ENCODE measurements around the gene CCNG1. TPM values are rescaled to one million over a fixed set of nuclear protein-coding genes. Genes with fewer than 3 reads are reported as not detected.

CCNG1 gene
- total and polyA plus RNA-seq, 10 donors = 71.7 to 117 (median 103) TPM

DNA sequence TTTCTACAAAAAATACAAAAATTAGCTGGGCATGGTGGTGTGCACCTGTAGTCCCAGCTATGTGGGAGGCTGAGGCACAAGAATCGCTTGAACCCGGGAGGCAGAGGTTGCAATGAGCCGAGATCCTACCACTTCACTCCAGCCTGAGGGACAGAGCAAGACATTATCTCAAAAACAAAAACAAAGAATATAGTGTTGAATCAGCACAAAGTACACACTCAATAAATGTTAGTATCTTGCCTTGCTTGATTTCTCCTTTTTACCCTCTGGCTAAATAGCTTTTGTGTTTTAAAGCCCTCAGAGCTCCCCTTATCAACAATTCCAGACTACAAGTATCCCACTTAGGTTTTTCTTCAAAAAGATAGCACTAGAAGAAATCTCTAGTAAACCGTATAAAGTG is 37.5 kb upstream of the CCNG1 start:
- intact Hi-C loops (cut with DNase I; ENCODE audit: low total_unique reads) = no loop called here
- no peak overlapping the region for H3K4me3 ChIP-seq

DNA sequence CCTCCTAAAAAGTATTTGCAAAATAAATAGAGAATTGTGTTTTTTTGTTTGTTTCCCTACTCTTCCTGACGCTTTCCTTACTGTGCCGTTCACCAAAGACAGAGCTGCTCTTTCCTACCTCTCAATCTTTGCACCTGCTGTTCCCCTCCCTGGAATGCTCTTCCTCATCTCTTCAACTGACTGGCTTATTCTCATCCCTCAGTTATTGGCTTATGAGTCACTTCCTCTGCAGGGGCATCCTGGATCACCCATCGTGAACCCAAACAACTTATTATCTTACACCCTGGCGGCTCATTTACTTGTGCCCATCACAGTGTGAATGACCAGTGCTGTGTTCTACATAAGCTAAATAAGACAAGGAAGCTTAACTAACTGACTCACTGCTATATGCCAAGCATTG is 36.1 kb upstream of the CCNG1 start:
- Histone ChIP-seq H3K4me3 (no peak overlapping the region), H3K9me3 (no peaks in the 10 kb centered on the region), H3K4me1 (peaks cover 0 to 1% (median 0%) of the 10 kb centered on the region in 6 donors), H3K27ac (no peak overlapping the region), H3K27me3 (replicated peaks in 1 of 7) (no peaks in the 10 kb centered on the region), H3K36me3 (no peaks in the 10 kb centered on the region)
- no peak for DNase-seq
- intact Hi-C loops (cut with DNase I; ENCODE audit: low total_unique reads) = no loop called here
- TF ChIP-seq, protein P1, sequence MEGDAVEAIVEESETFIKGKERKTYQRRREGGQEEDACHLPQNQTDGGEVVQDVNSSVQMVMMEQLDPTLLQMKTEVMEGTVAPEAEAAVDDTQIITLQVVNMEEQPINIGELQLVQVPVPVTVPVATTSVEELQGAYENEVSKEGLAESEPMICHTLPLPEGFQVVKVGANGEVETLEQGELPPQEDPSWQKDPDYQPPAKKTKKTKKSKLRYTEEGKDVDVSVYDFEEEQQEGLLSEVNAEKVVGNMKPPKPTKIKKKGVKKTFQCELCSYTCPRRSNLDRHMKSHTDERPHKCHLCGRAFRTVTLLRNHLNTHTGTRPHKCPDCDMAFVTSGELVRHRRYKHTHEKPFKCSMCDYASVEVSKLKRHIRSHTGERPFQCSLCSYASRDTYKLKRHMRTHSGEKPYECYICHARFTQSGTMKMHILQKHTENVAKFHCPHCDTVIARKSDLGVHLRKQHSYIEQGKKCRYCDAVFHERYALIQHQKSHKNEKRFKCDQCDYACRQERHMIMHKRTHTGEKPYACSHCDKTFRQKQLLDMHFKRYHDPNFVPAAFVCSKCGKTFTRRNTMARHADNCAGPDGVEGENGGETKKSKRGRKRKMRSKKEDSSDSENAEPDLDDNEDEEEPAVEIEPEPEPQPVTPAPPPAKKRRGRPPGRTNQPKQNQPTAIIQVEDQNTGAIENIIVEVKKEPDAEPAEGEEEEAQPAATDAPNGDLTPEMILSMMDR (IDR thresholded peaks at IDR 0.05 in 8 of 11, conservative IDR thresholded peaks at IDR 0.05 in 3 of 11) = no peak
- TF ChIP-seq POLR2A (IDR thresholded peaks at IDR 0.05) = no peak
- TF ChIP-seq POLR2AphosphoS5 (IDR thresholded peaks at IDR 0.05) = no peak
- WGBS, 5 donors = 73 to 83% (median 78%) methylated on average over 4 of the region's 4 CpGs

More for the DNA sequence above, 37.5 kb upstream of the CCNG1 start:
- Histone ChIP-seq H3K9me3 (no peaks in the 10 kb centered on the region), H3K27me3 (replicated peaks in 1 of 7) (no peaks in the 10 kb centered on the region), H3K27ac (no peak overlapping the region), H3K4me1 (no peaks in the 10 kb centered on the region), H3K36me3 (no peaks in the 10 kb centered on the region)
- TF ChIP-seq, protein P1 (IDR thresholded peaks at IDR 0.05 in 8 of 11, conservative IDR thresholded peaks at IDR 0.05 in 3 of 11) = no peak
- no peak for DNase-seq
- WGBS, 5 donors = 68 to 92% (median 69%) methylated on average over 4 of the region's 4 CpGs

DNA sequence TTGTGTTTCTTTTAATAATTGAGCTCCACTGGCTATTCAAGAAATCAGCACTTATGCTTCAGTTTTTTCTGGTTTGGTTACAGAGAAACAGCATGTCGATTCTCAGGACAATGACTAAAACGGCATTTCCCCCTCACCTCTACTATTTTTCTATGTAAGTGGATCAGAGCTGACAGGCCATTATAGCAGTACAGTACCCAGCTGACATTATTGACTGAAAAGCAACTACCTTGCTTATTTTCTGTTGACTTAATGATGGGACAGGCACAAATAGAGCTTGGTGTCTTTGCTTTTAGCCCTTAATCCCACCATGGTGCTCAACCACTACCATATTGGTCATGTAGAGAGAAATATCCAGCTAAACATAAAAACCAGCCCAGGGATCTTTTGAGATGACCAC is 35.4 kb upstream of the CCNG1 start:
- DNase-seq = no peak
- Histone ChIP-seq H3K36me3 (no peaks in the 10 kb centered on the region), H3K27me3 (replicated peaks in 1 of 7) (no peaks in the 10 kb centered on the region), H3K27ac (no peak overlapping the region), H3K4me1 (peaks cover 0 to 4% (median under 1%) of the 10 kb centered on the region in 6 donors), H3K4me3 (no peak overlapping the region), H3K9me3 (no peaks in the 10 kb centered on the region)
- intact Hi-C loops (cut with DNase I; ENCODE audit: low total_unique reads) = no loop called here
- TF ChIP-seq, protein P1 (IDR thresholded peaks at IDR 0.05 in 8 of 11, conservative IDR thresholded peaks at IDR 0.05 in 3 of 11) = no peak
- no peak for TF ChIP-seq POLR2AphosphoS5 (IDR thresholded peaks at IDR 0.05)
- no peak for TF ChIP-seq POLR2A (IDR thresholded peaks at IDR 0.05)
- 78 to 92% (median 88%) methylated on average over 2 of the region's 2 CpGs for WGBS, 5 donors

DNA sequence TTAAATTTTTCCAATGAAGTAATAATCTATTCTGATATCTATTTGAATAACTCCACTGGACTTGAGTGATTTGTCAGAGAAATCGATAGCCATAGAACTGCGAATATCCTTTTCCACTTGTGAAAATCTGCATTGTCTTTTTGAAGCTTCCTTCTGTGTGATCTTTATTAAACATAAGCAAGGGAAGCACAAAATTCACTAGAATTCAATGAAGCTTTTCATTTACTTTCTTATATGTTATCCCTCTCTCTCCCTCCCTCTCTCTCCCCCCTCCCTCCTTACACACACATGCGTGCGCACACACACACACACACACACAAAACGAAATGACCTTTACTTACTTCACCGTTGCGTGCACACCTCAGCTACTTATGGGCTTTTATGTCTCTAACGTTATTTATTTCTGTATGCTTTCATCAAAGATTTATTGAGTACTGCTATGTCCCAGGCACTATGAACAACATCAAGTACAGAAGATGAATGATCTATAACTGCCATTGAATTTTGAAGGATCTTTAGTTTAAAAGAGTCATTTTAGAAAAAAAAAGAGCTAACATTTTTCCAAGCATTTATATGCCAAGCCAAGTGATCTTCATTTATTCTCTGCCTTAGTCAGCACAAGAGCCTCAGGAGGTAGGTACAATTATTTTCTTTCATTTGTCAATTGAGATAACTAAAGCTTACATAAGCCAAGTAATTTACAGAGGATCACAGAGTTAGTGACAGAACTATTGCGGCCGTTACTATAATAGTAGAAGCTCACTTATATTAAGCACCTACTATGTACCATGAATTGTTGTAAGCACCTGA is 32.8 kb upstream of the CCNG1 start:
- no peak for DNase-seq
- Histone ChIP-seq H3K4me1 (peaks cover 0 to 21% (median 11%) of the 10 kb centered on the region in 6 donors), H3K27ac (no peak overlapping the region), H3K36me3 (no peaks in the 10 kb centered on the region), H3K9me3 (no peaks in the 10 kb centered on the region), H3K4me3 (no peak overlapping the region), H3K27me3 (replicated peaks in 1 of 7) (no peaks in the 10 kb centered on the region)
- WGBS, 5 donors = 85 to 89% (median 85%) methylated on average over 10 of the region's 10 CpGs
- intact Hi-C loops (cut with DNase I; ENCODE audit: low total_unique reads) = no loop called here
- TF ChIP-seq POLR2AphosphoS5 (IDR thresholded peaks at IDR 0.05) = no peak
- TF ChIP-seq, protein P1 (IDR thresholded peaks at IDR 0.05 in 8 of 11, conservative IDR thresholded peaks at IDR 0.05 in 3 of 11) = no peak
- TF ChIP-seq POLR2A (IDR thresholded peaks at IDR 0.05) = no peak

All from spleen (tissue), 11 donors.